Caki2 (cell line): ENCODE results near the gene ANAPC2. TPM values are rescaled to one million over a fixed set of nuclear protein-coding genes. Genes with fewer than 3 reads are reported as not detected.

ENCODE experiments used
- DNase-seq: peaks from one replicate; pipeline ENCODE4 v3.0.0-alpha.2; 2015; ENCODE audit warnings: low read depth
- in situ Hi-C: cut with HindIII; loops from 2 replicates; pipeline ENCODE4 v1.10.0; 2016; ENCODE audit warnings: low sequenced_read_pairs, low pct_unique_long_range_greater_than_20kb, mixed read lengths
- total RNA-seq: library from RNA; depleted of rRNA; stranded (reverse); fragments of >200 nt; shearing (Covaris generic); gene quantifications from 2 replicates; pipeline ENCODE4 v1.2.3, GENCODE V29; 2014; ENCODE audit warnings: low replicate concordance; rRNA removed

Gene ANAPC2
- total RNA-seq, 1 experiment from 2014 or later = 38.2 TPM

DNA sequence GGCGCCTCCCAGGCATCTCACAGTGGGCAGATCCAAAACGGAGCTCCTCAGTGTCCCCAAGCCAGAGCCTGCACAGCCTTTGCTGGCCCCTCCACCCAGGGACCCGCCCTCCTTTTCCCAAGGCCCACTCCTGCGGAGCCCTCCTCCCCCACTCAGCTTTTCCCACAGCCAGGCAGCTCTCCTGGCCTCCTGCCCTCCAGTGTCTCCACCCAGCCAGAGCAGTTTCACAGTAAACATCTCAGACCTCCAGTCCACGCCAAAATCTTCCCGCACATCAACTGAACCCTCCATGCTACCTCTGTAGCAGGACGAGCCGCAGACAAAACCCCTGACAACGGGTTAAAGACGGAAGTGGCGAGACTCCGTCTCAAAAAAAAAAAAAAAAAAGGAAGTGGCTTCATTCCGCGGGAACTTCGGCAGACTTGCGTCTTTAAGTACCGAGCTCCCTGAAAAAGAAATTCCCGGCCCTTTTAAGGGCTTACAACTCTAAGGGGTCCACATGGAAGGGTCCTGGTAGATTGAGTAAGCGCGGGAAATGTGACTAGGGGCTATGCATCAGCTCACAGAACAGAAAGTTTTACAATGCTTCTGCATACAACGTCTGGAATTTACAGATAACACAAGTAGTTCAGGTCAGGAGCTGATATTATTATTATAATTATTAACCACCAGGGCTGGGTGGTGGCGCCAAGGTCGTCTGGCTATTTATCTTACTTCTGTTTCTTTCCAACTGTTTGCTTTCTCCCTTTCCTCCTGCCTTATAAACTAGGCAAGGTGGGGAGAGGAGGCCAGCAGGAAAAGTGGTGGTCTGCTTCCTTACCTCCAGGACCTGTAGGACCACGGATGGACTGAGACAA, 60.8 kb downstream of the ANAPC2 start:
- peak; percentile 77 for DNase-seq
- in situ Hi-C loops = no loop called here

GRCh38 chr9:137126786-137127185, 61.6 kb downstream of the ANAPC2 start:
- in situ Hi-C loops = no loop called here

More at GRCh38 chr9:137126786-137127185, 61.6 kb downstream of the ANAPC2 start:
- no peak for DNase-seq

Other genes starting within 250 kb of the ANAPC2 start
- gene FBXW5, start 243.8 kb downstream of the ANAPC2 start, total RNA-seq = 139 and 152 TPM in 2 replicates
- gene C8G, start 243.3 kb downstream of the ANAPC2 start, total RNA-seq = not detected in 2 replicates
- gene LCN12, start 236.3 kb downstream of the ANAPC2 start, total RNA-seq = not detected in 2 replicates
- not detected in 2 replicates for gene PTGDS, start 211.1 kb downstream of the ANAPC2 start, total RNA-seq
- not detected in 2 replicates for gene LCNL1, start 205.6 kb downstream of the ANAPC2 start, total RNA-seq
- 129 and 137 TPM in 2 replicates for gene PAXX, start 196.1 kb downstream of the ANAPC2 start, total RNA-seq
- gene CLIC3, start 192.0 kb downstream of the ANAPC2 start, total RNA-seq = not detected in 2 replicates
- 19.0 and 23.5 TPM in 2 replicates for gene ABCA2, start 160.3 kb downstream of the ANAPC2 start, total RNA-seq
- not detected in 2 replicates for gene FUT7, start 156.5 kb downstream of the ANAPC2 start, total RNA-seq
- 31.8 and 45.1 TPM in 2 replicates for gene NPDC1, start 142.4 kb downstream of the ANAPC2 start, total RNA-seq
- not detected in 2 replicates for gene ENTPD2, start 134.5 kb downstream of the ANAPC2 start, total RNA-seq
- 51.2 and 55.0 TPM in 2 replicates for gene SAPCD2, start 118.0 kb downstream of the ANAPC2 start, total RNA-seq
- 2.1 and 2.3 TPM in 2 replicates for gene UAP1L1, start 111.0 kb downstream of the ANAPC2 start, total RNA-seq
- 52.2 and 79.4 TPM in 2 replicates for gene MAN1B1, start 101.6 kb downstream of the ANAPC2 start, total RNA-seq
- 118 and 163 TPM in 2 replicates for gene DPP7, start 73.8 kb downstream of the ANAPC2 start, total RNA-seq
- gene GRIN1, start 49.4 kb downstream of the ANAPC2 start, total RNA-seq = not detected in 2 replicates
- gene LRRC26, start 18.5 kb downstream of the ANAPC2 start, total RNA-seq = 1.8 and 3.0 TPM in 2 replicates
- not detected in 2 replicates for gene TMEM210, start 16.5 kb downstream of the ANAPC2 start, total RNA-seq
- 163 and 166 TPM in 2 replicates for gene SSNA1, start 116 bp upstream of the ANAPC2 start, total RNA-seq
- 13.9 and 15.2 TPM in 2 replicates for gene TPRN, start 12.2 kb upstream of the ANAPC2 start, total RNA-seq
- 57.6 and 83.9 TPM in 2 replicates for gene TMEM203, start 17.1 kb upstream of the ANAPC2 start, total RNA-seq
- gene NDOR1, start 17.1 kb upstream of the ANAPC2 start, total RNA-seq = 8.1 and 8.3 TPM in 2 replicates
- not detected in 2 replicates for gene RNF208, start 33.7 kb upstream of the ANAPC2 start, total RNA-seq
- 0.61 and 12.7 TPM in 2 replicates for gene CYSRT1, start 36.6 kb upstream of the ANAPC2 start, total RNA-seq
- not detected in 2 replicates for gene RNF224, start 38.9 kb upstream of the ANAPC2 start, total RNA-seq
- gene SLC34A3, start 42.3 kb upstream of the ANAPC2 start, total RNA-seq = not detected in 2 replicates
- gene TUBB4B, start 52.7 kb upstream of the ANAPC2 start, total RNA-seq = 909 and 1,000 TPM in 2 replicates
- gene STPG3, start 62.7 kb upstream of the ANAPC2 start, total RNA-seq = not detected in 2 replicates
- gene NELFB, start 66.8 kb upstream of the ANAPC2 start, total RNA-seq = 84.1 and 92.6 TPM in 2 replicates
- gene TOR4A, start 89.2 kb upstream of the ANAPC2 start, total RNA-seq = 35.1 and 51.9 TPM in 2 replicates
- gene NRARP, start 113.7 kb upstream of the ANAPC2 start, total RNA-seq = 0.17 and 2.0 TPM in 2 replicates
- 0.84 and 5.3 TPM in 2 replicates for gene EXD3, start 234.6 kb upstream of the ANAPC2 start, total RNA-seq
- gene NOXA1, start 234.8 kb upstream of the ANAPC2 start, total RNA-seq = 5.1 and 5.5 TPM in 2 replicates